Measurements from ENCODE around the gene ZFHX3.

ZFHX3 gene

DNA sequence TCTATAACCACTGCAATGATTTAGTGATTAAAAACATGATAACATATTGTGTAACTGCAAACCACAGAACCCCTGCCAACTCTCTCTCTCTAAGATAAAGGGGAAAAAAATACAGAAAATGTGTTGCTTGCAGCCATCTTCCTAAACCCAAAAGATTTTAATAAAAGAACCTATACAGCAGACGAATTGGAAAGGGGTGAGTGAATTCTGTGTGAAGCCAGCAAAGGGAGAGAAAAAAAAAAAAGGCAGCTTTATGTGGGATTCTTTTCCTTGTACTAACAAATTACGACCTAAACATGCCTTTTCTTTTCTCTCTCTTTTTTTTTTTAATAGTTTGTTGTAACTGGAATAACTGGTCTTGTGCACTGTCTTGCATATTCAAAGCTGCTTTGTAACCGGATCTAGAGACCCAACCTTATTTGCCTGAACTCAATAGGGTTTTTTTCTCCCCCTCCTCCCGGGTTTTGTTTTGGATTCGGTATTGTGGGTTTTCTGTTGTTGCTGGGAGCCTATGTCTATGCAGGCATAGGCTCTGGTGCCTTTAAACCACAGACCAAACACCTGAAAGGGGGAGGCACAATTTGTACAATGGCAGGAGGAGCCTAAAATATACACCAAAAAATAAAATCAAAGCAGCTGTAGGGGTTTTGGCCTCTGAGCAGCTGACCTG is 7.0 kb upstream of the ZFHX3 start:
- DNase-seq, result no peak

DNA sequence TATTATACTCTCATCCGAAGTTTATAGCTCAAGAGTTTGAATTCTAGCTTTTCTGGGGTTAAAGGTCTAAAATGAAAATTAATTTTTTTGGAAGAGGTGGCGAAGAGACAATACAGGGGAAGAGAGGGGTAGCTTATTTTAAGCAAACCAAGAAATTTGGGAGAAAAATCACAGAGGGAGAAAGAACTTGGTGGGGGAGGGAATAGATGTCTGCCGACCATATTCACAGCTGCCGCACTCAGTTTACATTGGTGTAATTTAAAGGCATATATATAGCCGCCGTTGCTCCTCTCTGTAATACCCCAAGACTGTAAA is 6.5 kb upstream of the ZFHX3 start:
- no peak for DNase-seq

DNA sequence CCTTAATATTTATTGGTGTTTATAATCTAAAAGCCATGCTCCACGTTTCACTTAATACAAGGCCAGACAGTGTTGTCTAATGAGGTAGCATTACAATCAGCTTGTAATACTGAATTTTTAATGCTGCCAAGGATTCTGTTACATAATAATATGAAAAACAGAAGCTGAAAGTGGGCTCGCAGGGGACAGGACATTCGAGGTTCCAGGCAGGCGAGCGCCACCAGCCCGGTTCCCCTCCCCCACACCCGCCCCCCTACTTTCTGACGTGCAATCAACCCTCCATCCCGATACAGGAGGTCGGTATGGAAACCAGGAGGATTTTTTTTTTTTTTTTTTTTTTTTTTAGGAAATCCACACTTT is 6.2 kb upstream of the ZFHX3 start:
- no peak for DNase-seq

DNA sequence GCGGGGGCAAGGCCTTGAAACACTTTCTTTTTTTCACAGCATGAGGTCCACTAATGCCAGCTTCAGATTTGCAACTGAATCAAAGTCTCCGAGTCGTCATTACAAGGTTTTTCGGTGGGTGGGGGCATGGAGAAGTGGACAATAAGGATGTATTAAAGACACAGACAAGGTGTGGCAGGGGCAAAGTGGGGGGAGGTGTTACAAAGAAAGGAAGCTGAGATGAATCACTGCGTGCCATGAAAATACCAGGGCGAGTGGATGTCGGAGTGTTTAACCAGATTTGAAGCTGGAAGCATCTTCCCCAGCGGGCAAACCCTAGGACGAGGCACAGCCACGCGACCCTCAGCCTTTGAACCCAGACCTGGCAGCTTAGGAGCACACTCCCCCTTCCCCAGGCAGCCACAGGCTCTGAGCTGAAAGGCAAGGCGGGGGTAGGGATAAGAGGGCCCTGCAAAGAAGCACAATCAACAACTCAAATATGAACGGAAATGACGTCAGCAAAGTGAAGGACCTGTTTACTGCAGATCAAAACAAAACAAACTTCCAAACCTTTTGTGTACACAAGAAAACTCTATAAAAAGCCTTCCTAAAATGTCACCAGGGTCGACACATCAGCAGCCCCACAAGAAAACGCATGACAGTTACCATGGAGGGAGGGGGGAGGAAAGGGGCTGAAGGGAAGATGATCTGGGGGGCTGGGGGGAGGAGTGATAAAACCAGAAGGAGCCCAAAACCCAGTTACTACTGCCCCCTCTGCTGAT is 5.6 kb upstream of the ZFHX3 start:
- no peak for DNase-seq

DNA sequence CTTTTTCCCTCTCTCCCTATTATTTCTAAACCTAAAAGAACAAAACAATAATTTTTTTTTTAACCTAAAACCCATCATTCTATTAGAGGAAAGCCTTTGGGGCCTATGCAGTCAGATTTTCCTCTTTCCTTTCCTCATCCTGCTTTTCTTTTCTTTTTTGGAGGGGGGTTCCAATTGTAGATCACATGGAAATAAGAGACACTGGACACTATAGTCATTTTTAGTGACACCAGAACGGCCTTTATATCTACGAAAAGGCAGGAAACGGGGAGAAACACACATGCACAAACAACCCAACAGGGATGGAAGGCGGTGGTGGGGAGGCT is 5.1 kb upstream of the ZFHX3 start:
- no peak for DNase-seq

DNA sequence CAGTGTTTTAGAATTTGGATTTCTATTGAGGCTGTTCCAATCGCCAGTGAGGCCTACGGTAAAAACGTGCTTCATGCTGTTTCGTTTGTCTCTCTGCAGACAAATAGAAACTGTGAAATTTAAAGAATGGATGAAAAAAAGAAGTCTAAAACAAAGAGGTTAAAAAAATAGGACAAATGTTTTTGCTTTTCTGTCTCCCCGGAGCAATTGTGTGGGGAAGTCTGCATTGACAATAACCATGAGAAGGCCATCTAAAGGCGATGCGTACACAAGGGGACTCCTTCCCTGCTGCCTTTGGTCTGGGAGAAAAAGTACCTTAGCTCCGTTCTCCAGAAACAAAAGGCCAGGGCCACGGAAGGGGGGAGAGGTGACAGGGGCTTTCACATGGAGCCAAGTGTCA is 4.6 kb upstream of the ZFHX3 start:
- no peak for DNase-seq

DNA sequence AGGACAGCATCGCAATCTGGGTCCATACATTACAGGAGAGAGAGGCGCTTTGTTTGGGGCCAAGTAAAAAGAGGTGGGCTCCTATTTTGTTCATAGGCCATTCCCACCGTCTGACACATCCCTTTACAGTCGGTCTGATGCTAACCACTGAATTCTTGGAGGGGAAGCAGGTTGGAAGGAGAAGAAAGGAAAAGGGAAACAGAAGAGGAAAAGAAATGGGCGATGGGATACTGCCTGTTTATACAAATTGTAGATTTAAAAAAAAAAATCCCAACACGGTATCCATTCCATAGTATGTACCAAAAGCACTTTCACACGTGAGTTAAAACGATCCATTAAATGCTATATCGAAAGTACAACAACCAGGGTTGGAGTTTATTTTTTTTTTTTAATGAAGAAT is 4.0 kb upstream of the ZFHX3 start:
- DNase-seq, result no peak

DNA sequence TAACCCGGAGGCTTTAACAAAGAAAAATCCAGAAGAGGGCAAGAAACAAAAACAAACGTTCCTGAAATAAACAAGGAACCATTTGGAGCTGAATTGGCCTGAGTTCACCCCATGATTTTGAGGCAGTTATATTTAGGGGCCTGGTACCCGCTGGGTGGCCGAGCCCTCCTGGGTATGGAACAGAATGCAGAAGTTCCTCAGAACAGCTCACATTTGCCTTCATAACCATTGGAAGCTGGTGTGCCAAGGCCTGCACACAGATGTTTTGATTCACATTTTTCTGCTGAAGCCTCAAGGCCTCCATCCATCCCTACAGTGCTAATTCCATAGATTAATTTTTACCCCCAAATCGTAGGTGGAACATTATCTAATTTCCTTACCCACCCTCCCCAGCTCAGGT is 3.3 kb upstream of the ZFHX3 start:
- no peak for DNase-seq

DNA sequence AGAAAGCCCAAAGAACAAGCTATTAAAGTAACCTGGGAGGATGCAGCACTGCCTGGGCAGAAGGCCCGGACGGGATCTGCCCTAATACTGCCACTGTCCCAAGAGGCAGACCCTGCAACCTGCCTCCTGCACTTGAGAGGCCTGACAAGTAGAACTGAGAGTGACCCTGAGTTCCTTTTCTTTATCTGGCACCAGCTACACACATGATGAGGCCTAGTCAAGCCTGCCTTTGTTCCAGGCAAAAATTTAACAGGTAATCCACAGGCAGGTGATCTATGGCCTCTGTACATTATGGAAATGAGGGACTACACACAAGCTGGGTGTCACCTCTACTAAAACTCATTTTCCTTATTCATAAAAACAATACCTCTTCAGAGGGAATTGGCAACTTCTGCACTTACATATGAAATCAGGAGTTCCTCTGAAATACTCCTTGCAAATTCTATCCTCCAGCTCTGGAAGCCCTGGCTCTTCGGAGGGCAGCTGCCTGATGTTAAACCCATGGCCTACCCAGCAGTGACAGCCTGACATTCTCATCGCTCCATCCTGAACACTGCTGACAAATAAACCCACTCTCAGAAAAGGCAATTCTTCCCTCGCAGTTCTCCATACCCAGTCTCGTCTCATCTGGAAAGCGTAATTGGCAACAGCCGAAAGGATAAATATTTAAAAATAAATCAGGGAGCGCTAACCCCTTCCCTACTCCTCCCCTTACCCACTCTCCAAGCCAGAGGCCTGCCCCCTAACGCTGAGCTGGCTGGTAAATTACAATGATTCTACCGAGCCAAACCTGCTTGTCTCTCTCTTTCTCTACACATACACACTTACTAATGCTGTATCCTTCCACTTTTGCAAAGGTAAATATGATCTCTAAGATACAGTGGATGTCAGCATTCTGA is 2.5 kb upstream of the ZFHX3 start:
- no peak for DNase-seq

DNA sequence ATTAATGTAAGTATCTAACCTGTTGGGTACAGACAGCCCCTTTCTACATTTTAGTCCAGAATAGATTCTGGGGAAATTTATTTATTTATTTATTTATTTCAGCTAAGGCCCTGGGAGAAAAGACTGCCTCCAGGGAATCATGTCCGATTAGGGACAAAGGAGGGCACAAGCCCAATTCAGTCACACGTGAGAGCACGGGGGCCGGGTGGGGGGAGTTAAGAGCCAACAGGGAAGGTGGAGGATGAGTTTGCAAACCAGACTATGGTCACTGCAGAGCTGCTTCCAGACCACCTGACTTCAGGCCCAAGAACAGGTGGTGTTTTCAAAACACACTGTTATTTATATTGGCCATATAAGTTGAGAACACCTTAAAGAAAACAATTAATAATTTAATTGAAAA is 1.6 kb upstream of the ZFHX3 start:
- DNase-seq, result no peak

DNA sequence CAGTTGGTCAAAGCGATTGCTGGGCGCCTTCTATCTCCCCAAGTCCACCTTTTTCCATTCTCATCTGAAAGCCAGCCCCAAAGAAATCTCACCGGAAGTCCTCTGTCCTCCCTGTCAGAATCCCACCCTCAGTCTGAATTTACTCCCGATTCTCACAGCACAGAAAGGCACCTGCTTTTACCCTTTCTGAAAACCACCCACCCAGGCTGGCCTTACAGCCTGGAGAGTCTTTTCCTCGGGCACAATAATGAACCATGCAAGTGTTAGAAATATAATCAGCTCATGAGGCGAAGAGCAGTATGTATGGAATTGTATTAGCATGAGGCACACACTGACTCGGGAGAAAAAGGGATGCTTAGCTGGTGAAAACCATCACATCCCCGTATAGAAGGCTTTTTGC is 1.2 kb upstream of the ZFHX3 start:
- DNase-seq, result no peak

DNA sequence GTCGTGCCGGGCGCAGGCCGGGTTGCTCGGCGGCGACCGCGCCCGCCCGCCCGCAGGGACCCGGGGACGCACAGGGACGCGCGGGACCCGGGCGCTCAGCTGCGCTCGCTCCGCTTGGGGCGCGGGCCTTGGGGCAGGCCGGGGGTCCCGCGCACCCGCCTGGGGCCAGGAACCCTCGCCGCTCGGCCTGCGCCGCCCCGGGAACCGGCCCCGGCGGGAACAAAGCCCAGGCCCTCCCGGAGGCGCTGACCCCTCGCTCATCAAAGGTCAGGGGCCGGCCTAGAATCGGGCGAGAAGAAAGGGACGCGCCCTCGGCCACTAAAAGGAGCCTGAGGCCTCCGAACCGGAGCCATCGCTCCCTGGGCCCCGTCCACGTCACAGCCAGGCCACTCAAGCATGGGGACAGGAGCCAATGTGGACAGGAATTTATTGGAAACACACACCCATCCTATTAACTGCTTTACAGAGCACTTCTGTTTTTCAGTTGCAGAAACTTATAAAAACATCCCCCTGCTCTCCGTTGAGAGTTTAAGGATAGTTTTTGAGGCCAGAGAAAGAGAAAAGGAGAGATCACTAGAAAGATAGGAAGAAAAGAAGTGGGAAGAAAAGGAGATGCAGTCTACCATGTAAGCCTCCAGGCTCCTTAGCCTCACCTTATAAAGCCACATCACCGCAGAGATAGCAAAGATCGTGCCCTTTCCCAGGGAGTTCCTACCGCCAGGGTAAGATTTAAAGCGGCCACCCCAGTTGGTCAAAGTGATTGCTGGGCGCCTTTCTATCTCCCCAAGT is 558 bp upstream of the ZFHX3 start:
- DNase-seq, result no peak

DNA sequence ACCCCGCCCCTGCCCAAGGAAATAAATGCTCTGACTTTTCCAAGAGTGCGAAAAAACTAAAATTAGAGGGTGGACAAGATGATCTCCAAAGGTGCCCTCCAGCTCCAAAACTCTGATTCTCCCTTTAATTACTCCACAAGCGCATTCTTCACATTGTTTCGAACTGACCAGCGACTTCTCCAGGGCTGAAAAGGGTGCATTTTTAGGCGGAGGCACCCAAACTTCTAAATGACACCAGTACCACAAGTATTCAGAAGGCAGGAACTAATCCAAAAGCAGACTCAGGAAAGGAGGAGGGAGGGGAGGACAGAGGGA is 750 bp downstream of the ZFHX3 start:
- DNase-seq, result no peak

DNA sequence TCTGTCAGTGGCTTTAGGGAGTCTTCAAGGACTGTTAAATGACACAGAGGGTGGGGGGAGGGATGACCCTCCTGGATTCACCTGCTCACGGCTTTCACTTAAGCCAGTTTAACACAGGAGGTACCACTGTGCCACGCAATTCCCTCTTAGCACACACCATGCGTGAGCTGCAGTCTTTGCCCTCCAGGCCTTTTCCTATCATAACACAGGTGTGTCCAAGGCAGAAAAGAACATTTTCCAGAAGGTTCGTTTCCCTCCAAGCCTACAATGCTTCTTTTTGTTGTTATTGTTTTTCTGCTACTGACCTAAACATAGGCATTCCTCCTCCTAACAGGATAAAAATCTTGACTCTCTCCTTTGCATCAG is 1.1 kb downstream of the ZFHX3 start:
- no peak for DNase-seq

DNA sequence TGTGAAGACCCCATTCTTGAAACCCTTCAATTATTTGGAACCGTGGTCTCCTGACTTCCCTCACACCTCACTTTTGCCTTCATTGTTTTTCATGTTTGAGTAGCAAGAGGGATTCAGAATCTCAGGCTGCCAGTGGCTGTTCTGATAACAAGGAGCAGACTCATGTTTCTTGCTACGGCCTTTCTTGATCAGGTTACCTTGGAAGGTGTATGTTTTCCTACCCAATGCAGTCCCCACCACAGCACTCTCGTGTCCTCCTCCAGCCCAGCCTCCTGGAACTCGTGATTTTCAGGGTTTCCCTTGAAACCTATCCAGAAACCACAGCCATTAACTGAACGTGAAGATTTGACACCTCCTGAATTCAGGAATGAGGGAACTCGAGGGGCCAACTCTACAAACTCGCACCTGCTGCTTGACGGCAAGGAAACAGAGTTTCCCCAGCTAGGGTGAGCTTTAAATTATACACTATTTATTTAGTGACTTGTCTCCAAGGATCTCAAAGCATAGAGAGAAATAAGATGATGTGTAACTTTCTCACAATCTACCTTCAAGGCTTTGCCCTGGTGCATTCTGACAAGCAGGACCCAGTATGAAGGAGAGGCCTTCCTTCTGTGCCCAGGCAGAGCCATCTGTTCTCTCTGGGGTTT is 1.6 kb downstream of the ZFHX3 start:
- no peak for DNase-seq

DNA sequence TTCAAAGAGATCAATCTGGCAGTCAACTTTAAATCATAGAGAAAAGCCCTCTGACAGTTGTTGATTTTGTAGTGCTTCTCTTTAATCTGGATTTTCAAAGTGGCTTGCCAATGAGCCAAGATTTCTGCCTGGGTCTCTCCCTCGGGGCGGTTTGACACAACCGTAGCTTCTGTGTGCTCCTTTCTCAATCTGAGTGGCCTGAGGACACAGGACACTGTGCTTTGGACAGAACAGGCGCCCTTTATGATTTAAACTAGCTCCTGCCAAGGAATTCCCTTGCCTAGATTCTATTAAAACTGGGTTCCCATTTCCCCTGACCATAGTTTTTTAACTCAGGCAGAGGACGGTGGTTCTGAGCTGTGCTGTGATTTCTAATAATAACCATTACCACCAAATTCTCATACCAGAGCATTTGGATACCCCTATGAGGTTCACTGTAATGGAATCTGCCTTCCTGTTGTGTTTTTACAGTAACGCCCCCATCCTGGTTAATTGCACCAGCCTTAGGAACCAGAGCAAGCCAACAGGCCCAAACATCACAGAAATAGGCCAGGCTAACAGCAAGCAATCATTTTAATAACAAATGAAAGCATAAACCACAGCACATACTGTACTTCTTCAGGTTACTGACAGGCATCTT is 4.0 kb downstream of the ZFHX3 start:
- DNase-seq, result no peak

DNA sequence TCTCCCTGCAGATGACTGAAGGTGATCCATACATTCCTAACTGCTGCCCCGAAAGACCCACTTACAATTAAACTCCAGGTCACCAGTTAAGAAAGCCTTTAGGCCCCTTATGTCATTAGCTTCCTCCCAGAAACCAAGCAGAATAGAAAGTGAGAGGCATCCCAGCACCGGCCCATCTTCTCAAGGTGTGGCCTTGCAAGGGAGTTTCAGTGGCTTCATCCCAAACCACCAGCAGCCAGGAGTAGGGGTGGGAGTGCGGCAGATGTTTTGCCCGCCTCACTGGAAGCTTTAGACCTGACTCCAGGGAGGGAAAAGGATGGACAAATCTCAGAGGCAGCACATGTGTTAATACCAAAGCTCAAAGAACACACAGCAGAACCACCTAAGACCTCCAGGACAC is 5.1 kb downstream of the ZFHX3 start:
- no peak for DNase-seq

DNA sequence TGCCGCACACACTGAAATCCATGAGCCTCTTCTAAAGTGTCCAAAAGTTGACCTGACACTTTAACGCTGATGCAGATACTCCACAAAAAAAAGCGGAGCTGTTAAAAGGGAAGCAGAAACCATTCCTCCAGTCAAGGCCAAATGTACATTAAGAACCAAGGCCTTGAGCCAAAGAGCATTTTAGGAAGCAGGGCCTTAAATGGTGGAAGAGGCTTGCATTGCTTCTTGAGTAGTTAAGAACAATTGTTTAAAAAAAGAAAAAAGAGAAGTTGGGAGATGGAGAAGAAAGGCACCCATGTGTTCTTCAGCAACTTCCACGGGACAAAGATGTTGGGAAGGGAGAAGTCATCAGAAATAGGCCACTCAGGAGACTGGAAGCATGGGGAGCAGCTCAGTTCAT is 6.3 kb downstream of the ZFHX3 start:
- DNase-seq, result no peak

DNA sequence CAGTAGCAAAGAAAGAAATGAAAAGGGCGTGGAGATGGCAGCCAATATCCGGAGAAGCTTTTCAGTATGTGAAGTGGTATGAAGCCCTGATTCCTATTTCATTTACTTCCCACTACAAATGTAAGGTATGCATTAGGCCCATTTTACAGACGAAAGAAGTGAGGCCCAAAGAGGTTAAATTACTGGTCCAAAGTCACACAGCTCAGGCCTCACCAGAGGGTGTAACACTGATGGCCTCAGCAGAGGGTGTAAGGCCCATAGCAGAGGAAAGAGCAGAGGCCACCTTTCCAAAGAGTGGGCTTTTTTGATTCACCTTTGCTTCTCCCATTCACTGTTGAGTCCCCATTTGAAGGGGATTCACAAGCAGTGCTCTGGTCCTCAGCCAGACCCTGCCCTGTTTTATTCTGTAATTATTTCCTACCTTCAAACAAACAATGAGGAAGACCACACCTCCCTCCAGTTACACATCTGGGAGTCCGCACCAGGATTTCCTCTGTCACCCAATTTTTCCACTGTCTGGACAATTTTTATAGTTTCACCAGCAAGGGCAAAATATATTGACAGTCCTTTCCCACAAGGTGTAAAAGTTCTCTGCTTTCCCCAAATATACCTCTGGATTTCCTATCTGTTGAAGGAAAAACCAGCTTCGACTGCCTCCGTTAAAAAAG is 7.1 kb downstream of the ZFHX3 start:
- no peak for DNase-seq

DNA sequence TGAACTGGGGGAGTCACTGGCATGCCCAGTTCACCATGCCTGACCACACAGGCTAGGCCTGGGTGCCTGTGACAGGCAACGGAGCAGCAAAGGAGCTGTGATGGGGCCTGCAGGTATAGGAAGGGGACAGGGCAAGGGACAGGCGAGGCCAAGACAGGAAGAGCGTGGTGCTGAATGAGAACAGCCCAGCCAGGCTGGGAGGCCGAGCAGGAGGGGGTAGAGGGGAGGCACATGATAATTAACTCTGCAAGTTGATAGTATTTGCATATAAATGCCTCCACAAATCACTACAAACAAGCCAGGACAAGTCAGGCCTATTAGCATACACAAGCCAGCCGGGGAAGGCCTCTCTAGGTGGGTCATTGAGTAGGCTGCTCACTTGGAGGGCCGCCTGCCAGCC is 7.8 kb downstream of the ZFHX3 start:
- no peak for DNase-seq

DNA sequence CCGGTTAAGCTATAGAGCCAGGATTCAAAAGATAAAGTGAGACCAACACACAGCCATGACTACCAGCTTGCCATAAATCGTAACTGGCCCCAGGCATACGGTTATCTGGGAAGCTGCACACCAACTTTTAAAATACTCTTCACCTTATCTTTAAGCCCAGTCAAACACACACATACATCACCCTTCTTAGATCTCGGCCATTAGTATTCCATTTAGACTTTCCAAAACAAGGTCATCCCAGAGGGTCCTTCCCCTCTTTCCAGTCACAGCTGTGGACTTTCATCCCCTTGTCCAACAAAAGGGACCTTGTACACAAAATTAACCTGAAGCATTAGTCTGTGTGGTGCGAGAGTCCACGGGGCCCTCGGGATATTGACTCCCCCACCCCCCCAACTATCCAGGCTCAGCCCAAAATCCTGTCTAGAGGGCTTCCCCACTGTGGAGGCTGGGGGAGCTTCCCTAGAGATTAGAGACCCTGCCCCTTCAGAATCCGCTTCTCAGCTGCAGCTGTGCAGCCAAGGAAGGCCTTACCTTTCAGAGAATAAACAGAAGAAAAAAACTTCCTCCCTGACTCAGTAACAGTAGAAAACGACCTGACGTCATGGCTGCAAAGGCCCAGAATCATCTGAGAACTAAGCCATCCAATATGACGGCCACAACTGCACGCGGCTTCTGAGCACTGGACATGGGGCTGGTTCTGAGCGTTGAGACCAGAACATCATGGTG is 9.9 kb downstream of the ZFHX3 start:
- no peak for DNase-seq
